GM23248 (cell line): Measurements from ENCODE around the gene MARK3.

ENCODE experiments used
- EZH2 ChIP-seq: fragments of 200-600 bp; sonication (generic); IDR thresholded peaks from 2 replicates; pipeline ENCODE4 v1.6.1; 2018; ENCODE audit warnings: antibody characterized with exemption, mild to moderate bottlenecking; ENCODE audit not compliant: insufficient read depth, poor library complexity, severe bottlenecking
- EZH2phosphoT487 ChIP-seq: fragments of 200-600 bp; sonication (generic); IDR thresholded peaks from 2 replicates; pipeline ENCODE4 v1.6.1; 2018; ENCODE audit warnings: antibody characterized with exemption, moderate library complexity, mild to moderate bottlenecking, low read depth; ENCODE audit not compliant: insufficient read depth

GRCh38 chr14:103552846-103553210 lies 167.6 kb downstream of the MARK3 start:
- TF ChIP-seq EZH2 (no peak), EZH2phosphoT487 (no peak)
